AG04449 (cell line): ENCODE measurements around the gene GPR160.

ENCODE experiments used
- CTCF ChIA-PET: fragments of 350-600 bp; formaldehyde crosslinking; extraction: SDS; loops from one replicate; lab custom pipeline; 2021; ENCODE audit warnings: antibody characterized with exemption; lab: Yijun Ruan, JAX
- POLR2A ChIA-PET: fragments of 400-600, 350-600 bp; formaldehyde crosslinking; extraction: SDS; loops from one replicate; lab custom pipeline; 2020; ENCODE audit warnings: antibody characterized with exemption, inconsistent platforms; lab: Yijun Ruan, JAX
- DNase-seq: peaks from one replicate; pipeline ENCODE4 v3.0.0-alpha.2; 2010; ENCODE audit warnings: low read depth, low spot score
- H3K4me3 ChIP-seq: 2 replicates; pipeline ENCODE4 v1.5.1; 2011; ENCODE audit warnings: low read depth, mild to moderate bottlenecking, control low read depth, low read length
- CTCF ChIP-seq: IDR thresholded peaks from one replicate; pipeline ENCODE4 v1.5.1; 2011; ENCODE audit warnings: mild to moderate bottlenecking, moderate library complexity, low read length, control low read depth, inconsistent platforms; ENCODE audit not compliant: insufficient read depth; ENCODE audit errors: missing control alignments

Gene GPR160

GRCh38 chr3:170089862-170090600 is 52.2 kb downstream of the GPR160 start:
- no peak for TF ChIP-seq CTCF
- DNase-seq = no peak
- no peak overlapping the region for H3K4me3 ChIP-seq
- ChIA-PET POLR2A (no interaction called here), CTCF (interaction anchor here (0.9 kb wide), 1 partner anchor 11 kb away, joined by 3 read pairs; no protein-coding TSS in a partner anchor)

- POLR2A ChIA-PET = no interaction called here
- H3K4me3 ChIP-seq = no peak overlapping the region
Observed at GRCh38 chr3:170090601-170090981, 52.8 kb downstream of the GPR160 start.

GRCh38 chr3:170092907-170093306 is 55.1 kb downstream of the GPR160 start:
- CTCF ChIA-PET = no interaction called here
- no peak for TF ChIP-seq CTCF
- no peak for DNase-seq
- no peak overlapping the region for H3K4me3 ChIP-seq
- POLR2A ChIA-PET = no interaction called here

More at GRCh38 chr3:170090601-170090981, 52.8 kb downstream of the GPR160 start:
- CTCF ChIA-PET = interaction anchor here (0.9 kb wide), 1 partner anchor 11 kb away, joined by 3 read pairs; no protein-coding TSS in a partner anchor
- DNase-seq = no peak
- no peak for TF ChIP-seq CTCF

- H3K4me3 ChIP-seq = no peak overlapping the region
- CTCF ChIA-PET = no interaction called here
- TF ChIP-seq CTCF = no peak
- POLR2A ChIA-PET = no interaction called here
- no peak for DNase-seq
Observed at GRCh38 chr3:170095771-170096170, 58.0 kb downstream of the GPR160 start.

GRCh38 chr3:170096342-170096741 is 58.5 kb downstream of the GPR160 start:
- no peak for DNase-seq
- POLR2A ChIA-PET = no interaction called here
- CTCF ChIA-PET = no interaction called here
- no peak for TF ChIP-seq CTCF
- no peak overlapping the region for H3K4me3 ChIP-seq

GRCh38 chr3:170098753-170099152 is 61.0 kb downstream of the GPR160 start:
- no peak for TF ChIP-seq CTCF
- CTCF ChIA-PET = interaction anchor here (1.2 to 2.6 kb wide), 4 partner anchors 10 to 236 kb away, joined by 3 to 10 read pairs (median 6); no protein-coding TSS in a partner anchor
- DNase-seq = no peak
- POLR2A ChIA-PET = no interaction called here
- H3K4me3 ChIP-seq = no peak overlapping the region
